NCI-H146 treated with DMSO at 0.1 percent for 48 hours (cell line): ENCODE data around the gene PRAMEF27.
"Not testable (repeated sequence)": the region's sequence is repeated elsewhere in the genome, so short reads cannot be mapped to it uniquely, and the experiment has no call there.

ENCODE experiments used
- DNase-seq: peaks from one replicate; lab custom pipeline; 2025; ENCODE audit not compliant: unreplicated experiment; lab: John Stamatoyannopoulos, UW

The PRAMEF27 gene

GRCh38 chr1:13056475-13056874 lies at the start of gene PRAMEF27:
Gene PRAMEF27, minus strand, starts transcription at chr1:13056575. Its CDS starts 2,916 bp downstream, at chr1:13053659.
- not testable (repeated sequence) for DNase-seq

GRCh38 chr1:13070474-13070873 lies 14.1 kb upstream of the PRAMEF27 start, which contains the start of gene PRAMEF25:
Gene PRAMEF25, plus strand, starts transcription at chr1:13070774. Its CDS starts 2,920 bp downstream, at chr1:13073694.
- not testable (repeated sequence) for DNase-seq

- not testable (repeated sequence) for DNase-seq
Observed at GRCh38 chr1:13019846-13020245, 36.5 kb downstream of the PRAMEF27 start.

GRCh38 chr1:13011932-13012331 lies 44.4 kb downstream of the PRAMEF27 start:
- not testable (repeated sequence) for DNase-seq

GRCh38 chr1:13009348-13009747 lies 47.0 kb downstream of the PRAMEF27 start:
- not testable (repeated sequence) for DNase-seq

GRCh38 chr1:13005732-13006131 lies 50.6 kb downstream of the PRAMEF27 start:
- not testable (repeated sequence) for DNase-seq
